Lower leg skin (tissue), 4 donors: ENCODE measurements around the gene STXBP5L. TPM values are rescaled to one million over a fixed set of nuclear protein-coding genes. Genes with fewer than 3 reads are reported as not detected.
"Not testable (repeated sequence)": the region's sequence is repeated elsewhere in the genome, so short reads cannot be mapped to it uniquely, and the experiment has no call there.

Source experiments
- DNase-seq, 2 donors: peaks; one replicate each; pipeline ENCODE4 v3.0.0-alpha.2; 2019; ENCODE audit warnings: low spot score in 2 of 2
- H3K4me3 ChIP-seq: fragments of 200-600 bp; sonication (generic); 2 replicates; pipeline ENCODE4 v1.5.1; 2017; ENCODE audit warnings: mild to moderate bottlenecking, low read depth; ENCODE audit not compliant: poor library complexity, severe bottlenecking
- CTCF ChIP-seq, 3 donors: fragments of 450-650 bp; IDR thresholded peaks; one replicate each; pipeline ENCODE4 v1.5.1; 2016; ENCODE audit warnings: antibody characterized with exemption in 3 of 3, mild to moderate bottlenecking in 3 of 3, moderate library complexity in 2 of 3
- POLR2A ChIP-seq, 2 donors: fragments of 450-650 bp; IDR thresholded peaks; one replicate each; pipeline ENCODE4 v1.6.1; 2016 to 2017; ENCODE audit warnings: antibody characterized with exemption in 2 of 2, mild to moderate bottlenecking in 1 of 2, moderate library complexity in 1 of 2
- WGBS, 2 donors: methylation state at CpG; one replicate each; pipeline ENCODE4 v1.1.5; 2018; 5-methylcytosine and 5-hydroxymethylcytosine counted together
- intact Hi-C: fragments of 100-400 bp; cut with DNase I; formaldehyde crosslinking; loops from one replicate; pipeline ENCODE4 v1.15.0; 2023; ENCODE audit warnings: low total_unique reads
- total RNA-seq, 4 donors: library from RNA; depleted of rRNA; stranded (reverse); fragments of >200 nt; gene quantifications; one replicate each; pipeline ENCODE4 v1.1.0, GENCODE V29; 2016

STXBP5L gene
- total RNA-seq, 4 donors from 2014 or later: 0.06 TPM; not detected in 3

- intact Hi-C loops: no loop called here
- H3K4me3 ChIP-seq: no peak overlapping the region
- TF ChIP-seq POLR2A (IDR thresholded peaks at IDR 0.05) (no peak), CTCF (IDR thresholded peaks at IDR 0.05) (no peak)
- DNase-seq: no peak
- 46 to 56% methylated on average over 4 of the region's 4 CpGs for WGBS, 2 donors
Observed at GRCh38 chr3:121096953-121097352, 188.9 kb downstream of the STXBP5L start.

GRCh38 chr3:121111086-121111485 lies 203.1 kb downstream of the STXBP5L start:
- intact Hi-C loops, DNase-seq, H3K4me3 ChIP-seq: not testable (repeated sequence)
- WGBS, 2 donors: 71 to 73% methylated on average over 2 of the region's 2 CpGs

GRCh38 chr3:121111914-121112612 lies 204.1 kb downstream of the STXBP5L start:
- WGBS, 2 donors: 85 to 88% methylated on average over 15 of the region's 15 CpGs
- no peak for DNase-seq
- no peak for TF ChIP-seq POLR2A (IDR thresholded peaks at IDR 0.05)
- TF ChIP-seq CTCF (IDR thresholded peaks at IDR 0.05): no peak
- intact Hi-C loops: no loop called here
- H3K4me3 ChIP-seq: no peak overlapping the region

- TF ChIP-seq CTCF (IDR thresholded peaks at IDR 0.05) (no peak), POLR2A (IDR thresholded peaks at IDR 0.05) (no peak)
- WGBS, 2 donors: 25 to 32% methylated on average over 1 of the region's 1 CpG
Observed at GRCh38 chr3:121126033-121126706, 218.2 kb downstream of the STXBP5L start.

GRCh38 chr3:121126707-121127035 lies 218.7 kb downstream of the STXBP5L start:
- 81 to 82% methylated on average over 2 of the region's 2 CpGs for WGBS, 2 donors
- no peak for DNase-seq
- TF ChIP-seq CTCF (IDR thresholded peaks at IDR 0.05) (no peak), POLR2A (IDR thresholded peaks at IDR 0.05) (no peak)
- no peak overlapping the region for H3K4me3 ChIP-seq
- intact Hi-C loops: no loop called here

More at GRCh38 chr3:121126033-121126706, 218.2 kb downstream of the STXBP5L start:
- H3K4me3 ChIP-seq: no peak overlapping the region
- intact Hi-C loops: no loop called here
- DNase-seq: no peak

- H3K4me3 ChIP-seq: no peak overlapping the region
- no peak for DNase-seq
- WGBS, 2 donors: 61 to 69% methylated on average over 4 of the region's 4 CpGs
- no peak for TF ChIP-seq POLR2A (IDR thresholded peaks at IDR 0.05)
- TF ChIP-seq CTCF (IDR thresholded peaks at IDR 0.05): no peak
- intact Hi-C loops: no loop called here
Observed at GRCh38 chr3:121152573-121152972, 244.6 kb downstream of the STXBP5L start.
